Peyer's patch (tissue), 4 donors: ENCODE results near the gene TNFRSF19.

Experiments used
- CTCF ChIP-seq, 6 experiments: fragments of 450-650 bp in 4 of 6; fragments of 200-600 bp in 2 of 6; sonication (generic) in 1 of 6; IDR thresholded peaks; one replicate each; pipeline ENCODE4 v1.5.1; 2017 to 2019; ENCODE audit warnings: antibody characterized with exemption in 6 of 6, mild to moderate bottlenecking in 3 of 6, moderate library complexity in 1 of 6
- POLR2A ChIP-seq, 2 donors: fragments of 450-650 bp; IDR thresholded peaks; one replicate each; pipeline ENCODE4 v1.5.1; 2017; ENCODE audit warnings: antibody characterized with exemption in 2 of 2, mild to moderate bottlenecking in 2 of 2, moderate library complexity in 2 of 2

- TF ChIP-seq CTCF (IDR thresholded peaks at IDR 0.05) (no peak), POLR2A (IDR thresholded peaks at IDR 0.05) (no peak)
These were observed 35.6 kb downstream of the TNFRSF19 start for GRCh38 chr13:23605831-23606230.
